CD4-positive, alpha-beta memory T cell (primary cell): ENCODE data around the gene ZBED3. TPM values are rescaled to one million over a fixed set of nuclear protein-coding genes. Genes with fewer than 3 reads are reported as not detected.

Experiments used
- CTCF ChIA-PET: fragments of 350-600 bp; sonication (Branson Sonifier 250); formaldehyde crosslinking; loops from one replicate; lab custom pipeline; 2021; ENCODE audit warnings: inconsistent platforms; ENCODE audit not compliant: partially characterized antibody; lab: Charles Lee
- POLR2A ChIA-PET: fragments of 350-600 bp; sonication (Branson Sonifier 250); formaldehyde crosslinking; loops from one replicate; lab custom pipeline; 2021; ENCODE audit not compliant: partially characterized antibody; lab: Charles Lee
- DNase-seq, 5 donors: peaks; one replicate each; pipeline versions ENCODE4 v3.0.0 to v3.0.0-alpha.2; 2020 to 2022; ENCODE audit warnings: mixed read lengths in 1 of 5
- H3K27ac ChIP-seq: one replicate; pipeline ENCODE4 v1.7.0; 2013; ENCODE audit warnings: low read depth, low read length
- H3K27me3 ChIP-seq: 2 replicates; pipeline ENCODE4 v1.7.0; 2013; ENCODE audit warnings: mild to moderate bottlenecking, low read length, moderate library complexity; ENCODE audit not compliant: insufficient read depth
- H3K36me3 ChIP-seq: 2 replicates; pipeline ENCODE4 v1.7.0; 2013; ENCODE audit warnings: mild to moderate bottlenecking, low read length, moderate library complexity; ENCODE audit not compliant: insufficient read depth
- H3K4me1 ChIP-seq: 2 replicates; pipeline ENCODE4 v1.7.0; 2013; ENCODE audit warnings: mild to moderate bottlenecking, low read length, moderate library complexity; ENCODE audit not compliant: insufficient read depth
- H3K4me3 ChIP-seq, 2 donors: one replicate each; pipeline ENCODE4 v1.7.0; 2013; ENCODE audit warnings: low read length in 2 of 2, mild to moderate bottlenecking in 1 of 2
- H3K9me3 ChIP-seq, 2 donors: one replicate each; pipeline ENCODE4 v1.7.0; 2013; ENCODE audit warnings: low read length in 2 of 2, control low read depth in 1 of 2; ENCODE audit not compliant: control insufficient read depth in 1 of 2
- H3K27ac Mint-ChIP-seq, 7 donors: one replicate each; pipeline ENCODE4 v1.8.0; 2020 to 2021; ENCODE audit warnings: mixed read lengths in 7 of 7, mild to moderate bottlenecking in 6 of 7, inconsistent platforms in 3 of 7, moderate library complexity in 3 of 7
- H3K27me3 Mint-ChIP-seq, 2 donors: one replicate each; pipeline ENCODE4 v1.8.0; 2020 to 2021; ENCODE audit warnings: mixed read lengths in 2 of 2
- H3K36me3 Mint-ChIP-seq, 2 donors: one replicate each; pipeline ENCODE4 v1.8.0; 2020 to 2021; ENCODE audit warnings: mixed read lengths in 2 of 2, inconsistent platforms in 1 of 2, mild to moderate bottlenecking in 1 of 2
- H3K4me1 Mint-ChIP-seq, 4 donors: one replicate each; pipeline ENCODE4 v1.8.0; 2020 to 2021; ENCODE audit warnings: mixed read lengths in 4 of 4, mild to moderate bottlenecking in 1 of 4
- H3K4me3 Mint-ChIP-seq, 8 donors: one replicate each; pipeline ENCODE4 v1.8.0; 2020 to 2021; ENCODE audit warnings: mixed read lengths in 8 of 8, mild to moderate bottlenecking in 7 of 8, moderate library complexity in 6 of 8, inconsistent platforms in 3 of 8
- H3K9me3 Mint-ChIP-seq, 8 donors: one replicate each; pipeline ENCODE4 v1.8.0; 2020 to 2021; ENCODE audit warnings: mixed read lengths in 8 of 8, mild to moderate bottlenecking in 5 of 8, inconsistent platforms in 3 of 8, moderate library complexity in 1 of 8
- intact Hi-C: fragments of 100-400 bp; cut with micrococcal nuclease; formaldehyde crosslinking; loops from one replicate; pipeline ENCODE4 v1.15.1; 2023
- polyA plus RNA-seq, 2 donors: library from polyadenylated mRNA; unstranded; fragments of 300-500 nt; fragmentation: Illumina TruSeq; gene quantifications; one replicate each; pipeline ENCODE4 v1.2.3, GENCODE V29; 2021
- total RNA-seq, 2 experiments: library from RNA; stranded (reverse); gene quantifications; one replicate each; pipeline ENCODE4 v1.2.3, GENCODE V29; 2021

Gene ZBED3
- total and polyA plus RNA-seq, 4 experiments from 2014 or later: 0.15 to 1.4 (median 0.90) TPM

DNA sequence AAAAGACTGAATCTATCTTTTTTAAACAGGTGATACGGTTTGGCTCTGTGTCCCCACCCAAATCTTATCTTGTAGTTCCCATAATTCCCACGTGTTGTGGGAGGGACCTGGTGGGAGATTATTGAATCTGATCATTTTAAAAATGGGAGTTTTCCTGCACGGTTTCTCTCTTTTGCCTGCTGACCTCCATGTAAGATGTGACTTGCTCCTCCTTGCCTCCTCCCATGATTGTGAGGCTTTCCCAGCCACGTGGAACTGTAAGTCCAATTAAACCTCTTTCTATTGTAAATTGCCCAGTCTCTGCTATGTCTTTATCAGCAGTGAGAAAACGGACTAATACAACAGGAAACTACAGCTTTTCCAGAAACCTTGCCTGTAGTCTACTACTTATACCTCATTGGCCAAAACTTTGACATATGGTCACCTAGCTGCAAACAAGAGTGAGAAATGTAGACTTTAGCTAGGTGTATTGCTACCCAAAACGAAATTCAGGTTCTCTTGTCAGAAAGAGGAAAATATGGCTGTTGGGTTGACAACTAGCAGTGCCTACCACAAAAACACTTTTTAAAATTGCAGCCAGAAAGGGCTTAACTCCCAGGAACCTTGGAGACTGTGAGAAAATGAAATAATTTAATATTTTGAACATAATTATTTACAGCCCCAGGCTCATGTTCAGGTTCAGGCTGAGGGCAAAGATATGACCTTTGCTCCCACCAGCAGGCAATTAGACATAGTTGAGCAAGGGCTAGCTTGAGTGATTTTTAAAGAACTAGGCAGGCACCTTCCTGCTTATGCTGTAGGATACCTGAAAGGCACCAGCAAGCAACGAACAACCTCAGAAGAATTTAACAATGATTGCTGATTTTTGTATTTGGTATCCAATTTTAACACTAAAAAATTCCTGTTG lies 64.3 kb downstream of the ZBED3 start:
- no peak overlapping the region for H3K4me3 Mint-ChIP-seq
- intact Hi-C loops: no loop called here

More for the DNA sequence above, 64.3 kb downstream of the ZBED3 start:
- peaks cover 0 to 3% of the 10 kb centered on the region in 2 donors for H3K36me3 Mint-ChIP-seq
- ChIA-PET CTCF (no interaction called here), POLR2A (no interaction called here)
- no peaks in the 10 kb centered on the region for H3K36me3 ChIP-seq
- peaks cover 10 to 22% of the 10 kb centered on the region in 2 donors for H3K27me3 Mint-ChIP-seq
- H3K9me3 ChIP-seq: no peaks in the 10 kb centered on the region
- H3K4me1 ChIP-seq: no peaks in the 10 kb centered on the region
- no peak overlapping the region for H3K4me3 ChIP-seq
- no peak overlapping the region for H3K27ac ChIP-seq
- no peak overlapping the region for H3K27ac Mint-ChIP-seq
- peaks cover 0 to 2% (median 0%) of the 10 kb centered on the region in 8 donors for H3K9me3 Mint-ChIP-seq
- no peaks in the 10 kb centered on the region for H3K27me3 ChIP-seq
- peaks cover 0 to 2% (median 0%) of the 10 kb centered on the region in 4 donors for H3K4me1 Mint-ChIP-seq
- DNase-seq: no peak

Other genes with a start within 250 kb of the ZBED3 start
- gene S100Z, start 237.3 kb downstream of the ZBED3 start, total RNA-seq: 1 to 10 TPM; 1.4 to 2.3 TPM
- gene S100Z, start 237.3 kb downstream of the ZBED3 start, polyA plus RNA-seq: 1 to 10 TPM in 1 of 2 donors, under 1 TPM in 1; 0.13 to 1.4 TPM
- gene CRHBP, start 134.2 kb downstream of the ZBED3 start, total RNA-seq: not detected
- not detected for gene CRHBP, start 134.2 kb downstream of the ZBED3 start, polyA plus RNA-seq
- gene AGGF1, start 56.9 kb downstream of the ZBED3 start, total RNA-seq: 10 to 100 TPM; 29.4 to 29.6 TPM
- gene AGGF1, start 56.9 kb downstream of the ZBED3 start, polyA plus RNA-seq: 10 to 100 TPM; 14.2 to 36.1 TPM
- not detected for gene PDE8B, start 123.4 kb upstream of the ZBED3 start, total RNA-seq
- under 1 TPM in 1 of 2 donors, not detected in 1; 0.26 TPM for gene PDE8B, start 123.4 kb upstream of the ZBED3 start, polyA plus RNA-seq